Activated naive CD4-positive, alpha-beta T cell treated with anti-CD3 and anti-CD28 coated beads, Interleukin-2, amount 50 U/mL, for 16 hours (primary cell): Measurements from ENCODE around the gene ODR4.
"Not testable (repeated sequence)": the region's sequence is repeated elsewhere in the genome, so short reads cannot be mapped to it uniquely, and the experiment has no call there.

Source experiments
- DNase-seq: peaks from one replicate; pipeline ENCODE4 v3.0.0-alpha.2; 2020

Gene ODR4

GRCh38 chr1:186424539-186424938 lies 48.9 kb downstream of the ODR4 start:
- DNase-seq = no peak

GRCh38 chr1:186426118-186426517 lies 50.5 kb downstream of the ODR4 start:
- no peak for DNase-seq

- no peak for DNase-seq
Observed at GRCh38 chr1:186429017-186429416, 53.4 kb downstream of the ODR4 start.

- DNase-seq = no peak
Observed at GRCh38 chr1:186435336-186435735, 59.7 kb downstream of the ODR4 start.

GRCh38 chr1:186438567-186438966 lies 62.9 kb downstream of the ODR4 start:
- no peak for DNase-seq

GRCh38 chr1:186440584-186440983 lies 64.9 kb downstream of the ODR4 start:
- no peak for DNase-seq

GRCh38 chr1:186442651-186443375 lies 67.2 kb downstream of the ODR4 start:
- DNase-seq = no peak

GRCh38 chr1:186443638-186444037 lies 68.0 kb downstream of the ODR4 start:
- no peak for DNase-seq

GRCh38 chr1:186446152-186446551 lies 70.5 kb downstream of the ODR4 start:
- no peak for DNase-seq

GRCh38 chr1:186454981-186455380 lies 79.3 kb downstream of the ODR4 start:
- DNase-seq = no peak

GRCh38 chr1:186456729-186457255 lies 81.2 kb downstream of the ODR4 start:
- no peak for DNase-seq

GRCh38 chr1:186459161-186459560 lies 83.5 kb downstream of the ODR4 start:
- DNase-seq = not testable (repeated sequence)

- DNase-seq = no peak
Observed at GRCh38 chr1:186461014-186461413, 85.4 kb downstream of the ODR4 start, which contains the start of gene PDC. TSS of gene PDC (minus strand) at chr1:186461114. CDS start at chr1:186449459, 11,655 bp downstream.

- DNase-seq = no peak
Observed at GRCh38 chr1:186463511-186463910, 87.9 kb downstream of the ODR4 start.

GRCh38 chr1:186463926-186464325 lies 88.3 kb downstream of the ODR4 start:
- DNase-seq = no peak

- not testable (repeated sequence) for DNase-seq
Observed at GRCh38 chr1:186465491-186465890, 89.9 kb downstream of the ODR4 start.

GRCh38 chr1:186465946-186466345 lies 90.3 kb downstream of the ODR4 start:
- DNase-seq = no peak
